ENCODE data around the gene DNAI7. TPM values are rescaled to one million over a fixed set of nuclear protein-coding genes. Genes with fewer than 3 reads are reported as not detected.

DNAI7 gene
- polyA plus RNA-seq, 1 donor from 2014 or later = 1.3 TPM

DNA sequence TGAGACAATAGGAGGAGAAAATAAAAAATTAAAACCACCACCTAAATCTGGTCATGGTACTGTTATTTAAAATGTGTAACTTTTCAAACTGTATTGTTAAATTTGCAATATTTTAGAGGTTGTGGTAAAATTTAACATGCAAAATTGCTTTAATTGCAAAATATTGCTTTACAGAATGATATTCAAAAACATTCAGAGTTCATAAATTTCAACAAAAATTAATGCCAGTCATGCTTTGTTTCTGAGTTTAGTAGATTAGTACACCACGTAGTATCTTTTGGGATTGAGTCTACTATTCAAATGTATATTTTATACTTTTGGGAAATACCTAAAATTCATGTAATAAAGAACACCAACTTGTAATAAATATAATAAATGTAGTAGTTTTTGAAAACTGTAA is 18.4 kb upstream of the DNAI7 start:
- Histone ChIP-seq H3K9me2 (ENCODE audit: insufficient read depth, low read length) (no peaks in the 10 kb centered on the region), H4K20me1 (ENCODE audit: insufficient read depth) (no peaks in the 10 kb centered on the region), H3K9ac (ENCODE audit: low read length) (no peak overlapping the region), H3F3A (ENCODE audit: insufficient read depth, low read length, poor library complexity, severe bottlenecking) (no peaks in the 10 kb centered on the region), H3K79me2 (replicated peaks; ENCODE audit: insufficient read depth, low read length) (no peaks in the 10 kb centered on the region), H3K27me3 (ENCODE audit: insufficient read depth, low read depth, low read length) (no peaks in the 10 kb centered on the region), H3K27ac (ENCODE audit: low read length) (no peak overlapping the region), H2AFZ (ENCODE audit: low read depth, low read length) (no peak overlapping the region), H3K9me3 (ENCODE audit: low read length) (no peaks in the 10 kb centered on the region), H3K36me3 (ENCODE audit: insufficient read depth, low read length) (no peaks in the 10 kb centered on the region), H3K4me3 (ENCODE audit: low read length) (no peak overlapping the region), H3K4me2 (ENCODE audit: low read length) (no peak overlapping the region)
- TF ChIP-seq REST (IDR thresholded peaks at IDR 0.05; ENCODE audit: borderline replicate concordance) = no peak
- TF ChIP-seq POLR2AphosphoS5 (IDR thresholded peaks at IDR 0.05) = no peak
- TF ChIP-seq, protein P1, sequence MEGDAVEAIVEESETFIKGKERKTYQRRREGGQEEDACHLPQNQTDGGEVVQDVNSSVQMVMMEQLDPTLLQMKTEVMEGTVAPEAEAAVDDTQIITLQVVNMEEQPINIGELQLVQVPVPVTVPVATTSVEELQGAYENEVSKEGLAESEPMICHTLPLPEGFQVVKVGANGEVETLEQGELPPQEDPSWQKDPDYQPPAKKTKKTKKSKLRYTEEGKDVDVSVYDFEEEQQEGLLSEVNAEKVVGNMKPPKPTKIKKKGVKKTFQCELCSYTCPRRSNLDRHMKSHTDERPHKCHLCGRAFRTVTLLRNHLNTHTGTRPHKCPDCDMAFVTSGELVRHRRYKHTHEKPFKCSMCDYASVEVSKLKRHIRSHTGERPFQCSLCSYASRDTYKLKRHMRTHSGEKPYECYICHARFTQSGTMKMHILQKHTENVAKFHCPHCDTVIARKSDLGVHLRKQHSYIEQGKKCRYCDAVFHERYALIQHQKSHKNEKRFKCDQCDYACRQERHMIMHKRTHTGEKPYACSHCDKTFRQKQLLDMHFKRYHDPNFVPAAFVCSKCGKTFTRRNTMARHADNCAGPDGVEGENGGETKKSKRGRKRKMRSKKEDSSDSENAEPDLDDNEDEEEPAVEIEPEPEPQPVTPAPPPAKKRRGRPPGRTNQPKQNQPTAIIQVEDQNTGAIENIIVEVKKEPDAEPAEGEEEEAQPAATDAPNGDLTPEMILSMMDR (IDR thresholded peaks at IDR 0.05; ENCODE audit: poor library complexity, severe bottlenecking) = no peak
- no peak for TF ChIP-seq EP300 (conservative IDR thresholded peaks at IDR 0.05; ENCODE audit: poor library complexity, severe bottlenecking)
- no peak for TF ChIP-seq RAD21 (conservative IDR thresholded peaks at IDR 0.05)
- no peak for TF ChIP-seq SMC3 (conservative IDR thresholded peaks at IDR 0.05; ENCODE audit: poor library complexity)
- TF ChIP-seq EZH2 (IDR thresholded peaks at IDR 0.05; ENCODE audit: borderline replicate concordance, insufficient read depth, low read length, poor library complexity, severe bottlenecking) = no peak
- TF ChIP-seq TAF1 (IDR thresholded peaks at IDR 0.05; ENCODE audit: low read depth) = no peak
- no peak for TF ChIP-seq MXI1 (conservative IDR thresholded peaks at IDR 0.05; ENCODE audit: poor library complexity, severe bottlenecking)

- Histone ChIP-seq H3K36me3 (ENCODE audit: insufficient read depth, low read length) (no peaks in the 10 kb centered on the region), H3K27ac (ENCODE audit: low read length) (no peak overlapping the region), H3K9me3 (ENCODE audit: low read length) (no peaks in the 10 kb centered on the region), H3K27me3 (ENCODE audit: insufficient read depth, low read depth, low read length) (no peaks in the 10 kb centered on the region), H3K79me2 (replicated peaks; ENCODE audit: insufficient read depth, low read length) (no peaks in the 10 kb centered on the region), H3K9me2 (ENCODE audit: insufficient read depth, low read length) (no peaks in the 10 kb centered on the region), H3K4me2 (ENCODE audit: low read length) (no peak overlapping the region), H4K20me1 (ENCODE audit: insufficient read depth) (no peaks in the 10 kb centered on the region), H3K9ac (ENCODE audit: low read length) (no peak overlapping the region), H3K4me3 (ENCODE audit: low read length) (no peak overlapping the region), H2AFZ (ENCODE audit: low read depth, low read length) (no peak overlapping the region), H3F3A (ENCODE audit: insufficient read depth, low read length, poor library complexity, severe bottlenecking) (no peaks in the 10 kb centered on the region)
- TF ChIP-seq EZH2 (IDR thresholded peaks at IDR 0.05; ENCODE audit: borderline replicate concordance, insufficient read depth, low read length, poor library complexity, severe bottlenecking) = no peak
- no peak for TF ChIP-seq MXI1 (conservative IDR thresholded peaks at IDR 0.05; ENCODE audit: poor library complexity, severe bottlenecking)
- TF ChIP-seq RAD21 (conservative IDR thresholded peaks at IDR 0.05) = no peak
- no peak for TF ChIP-seq POLR2AphosphoS5 (IDR thresholded peaks at IDR 0.05)
- TF ChIP-seq, protein P1 (IDR thresholded peaks at IDR 0.05; ENCODE audit: poor library complexity, severe bottlenecking) = no peak
- no peak for TF ChIP-seq REST (IDR thresholded peaks at IDR 0.05; ENCODE audit: borderline replicate concordance)
- no peak for TF ChIP-seq TAF1 (IDR thresholded peaks at IDR 0.05; ENCODE audit: low read depth)
- no peak for TF ChIP-seq SMC3 (conservative IDR thresholded peaks at IDR 0.05; ENCODE audit: poor library complexity)
These were observed 13.6 kb upstream of the DNAI7 start for GRCh38 chr12:25208554-25208953.

Measured in neural cell (in vitro differentiated cells).